Right kidney (tissue), 1 donor: ENCODE results near the gene NHERF1.

Source experiments
- DNase-seq: peaks from one replicate; pipeline ENCODE4 v3.0.0-alpha.2; 2016

The NHERF1 gene

GRCh38 chr17:74766413-74766812, 18.0 kb downstream of the NHERF1 start:
- DNase-seq: no peak

GRCh38 chr17:74767111-74767516, 18.7 kb downstream of the NHERF1 start:
- no peak for DNase-seq

- DNase-seq: no peak
Measured at GRCh38 chr17:74768069-74768762, 19.8 kb downstream of the NHERF1 start.

GRCh38 chr17:74768763-74769114, 20.3 kb downstream of the NHERF1 start:
- no peak for DNase-seq

- DNase-seq: no peak
Measured at GRCh38 chr17:74769266-74769855, 20.9 kb downstream of the NHERF1 start.

GRCh38 chr17:74769856-74770497, 21.5 kb downstream of the NHERF1 start:
- no peak for DNase-seq

- DNase-seq: peak; percentile 42
Measured at GRCh38 chr17:74770498-74771318, 22.3 kb downstream of the NHERF1 start.

GRCh38 chr17:74771319-74771914, 23.0 kb downstream of the NHERF1 start:
- no peak for DNase-seq

GRCh38 chr17:74772053-74772452, 23.6 kb downstream of the NHERF1 start:
- no peak for DNase-seq

GRCh38 chr17:74773414-74773813, 25.0 kb downstream of the NHERF1 start:
- DNase-seq: no peak

GRCh38 chr17:74773871-74774286, 25.5 kb downstream of the NHERF1 start:
- DNase-seq: no peak

GRCh38 chr17:74775409-74776043, 27.1 kb downstream of the NHERF1 start:
- DNase-seq: no peak

GRCh38 chr17:74776044-74776962, 27.9 kb downstream of the NHERF1 start, which contains the start of gene NAT9:
Gene NAT9, minus strand, starts transcription at chr17:74776345. Its CDS starts 647 bp downstream, at chr17:74775698.
- peak; percentile 92 for DNase-seq

GRCh38 chr17:74776990-74777389, 28.6 kb downstream of the NHERF1 start:
- no peak for DNase-seq

GRCh38 chr17:74777901-74778515, 29.6 kb downstream of the NHERF1 start:
- DNase-seq: no peak

- no peak for DNase-seq
Measured at GRCh38 chr17:74778960-74779359, 30.5 kb downstream of the NHERF1 start.

- DNase-seq: no peak
Measured at GRCh38 chr17:74779501-74779900, 31.1 kb downstream of the NHERF1 start.

- no peak for DNase-seq
Measured at GRCh38 chr17:74779948-74780400, 31.5 kb downstream of the NHERF1 start.

GRCh38 chr17:74780443-74781238, 32.2 kb downstream of the NHERF1 start:
- no peak for DNase-seq
